Effector CD8-positive, alpha-beta T cell (primary cell): Measurements from ENCODE around the gene ZNF30.
"Not testable (repeated sequence)": the region's sequence is repeated elsewhere in the genome, so short reads cannot be mapped to it uniquely, and the experiment has no call there.

Experiments used
- DNase-seq: peaks from one replicate; lab custom pipeline; 2025; lab: John Stamatoyannopoulos, UW

ZNF30 gene

DNA sequence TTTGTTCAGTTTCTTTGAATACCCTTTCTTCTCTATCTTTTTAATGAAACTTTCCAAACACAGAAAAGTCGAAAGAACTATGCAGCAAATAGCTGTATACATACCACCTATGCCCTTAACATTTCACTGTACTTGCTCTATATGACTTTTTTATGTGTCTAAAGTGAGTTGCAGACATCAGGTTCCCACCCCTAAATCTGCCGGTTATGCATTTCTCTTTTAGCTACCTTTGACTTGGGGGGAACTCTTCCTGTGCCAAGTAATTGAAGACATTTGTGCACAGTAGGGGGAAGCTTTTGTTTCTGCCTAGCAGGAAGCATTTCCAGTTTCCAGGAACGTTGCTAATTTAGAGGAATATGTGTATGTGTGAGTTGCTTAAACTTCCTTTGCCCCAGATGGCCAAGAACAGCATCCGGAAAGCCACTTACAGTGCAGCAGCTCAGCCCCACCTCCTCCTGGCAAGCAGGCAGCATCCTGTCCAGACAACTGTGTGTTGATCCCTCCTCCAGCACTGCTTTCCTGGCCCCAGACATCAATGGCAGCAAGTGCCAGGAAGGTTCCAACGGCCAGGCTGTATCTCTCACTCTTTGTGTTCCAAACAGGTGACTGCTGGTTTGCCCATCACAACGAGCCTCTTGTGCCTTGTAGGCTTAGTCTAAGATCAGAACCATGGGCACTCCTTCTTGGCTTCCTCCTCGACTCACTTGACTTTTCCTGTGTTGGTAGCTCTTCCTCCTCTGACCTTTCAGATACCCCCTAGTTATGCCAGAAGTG lies 58.7 kb downstream of the ZNF30 start:
- DNase-seq, result peak; percentile 5

DNA sequence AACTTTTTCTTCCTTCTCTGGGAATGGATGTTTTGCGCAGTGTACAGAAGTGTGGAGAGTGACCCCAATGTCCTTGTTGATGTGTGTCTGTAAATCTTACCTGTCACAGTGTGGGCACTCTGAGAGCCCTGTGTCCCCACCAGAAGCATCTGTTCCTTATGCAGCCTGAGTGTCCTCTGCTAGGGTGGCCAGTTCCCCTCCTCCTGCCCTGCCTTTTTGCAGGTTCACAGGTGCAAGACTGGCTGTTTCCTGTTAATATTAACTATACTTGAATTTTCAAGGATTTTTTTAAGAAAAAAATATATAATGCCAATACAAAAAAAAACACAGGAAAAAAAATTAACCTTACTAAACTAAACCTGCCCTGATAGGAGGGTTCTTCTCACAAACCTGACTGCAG lies 61.4 kb downstream of the ZNF30 start:
- no peak for DNase-seq

DNA sequence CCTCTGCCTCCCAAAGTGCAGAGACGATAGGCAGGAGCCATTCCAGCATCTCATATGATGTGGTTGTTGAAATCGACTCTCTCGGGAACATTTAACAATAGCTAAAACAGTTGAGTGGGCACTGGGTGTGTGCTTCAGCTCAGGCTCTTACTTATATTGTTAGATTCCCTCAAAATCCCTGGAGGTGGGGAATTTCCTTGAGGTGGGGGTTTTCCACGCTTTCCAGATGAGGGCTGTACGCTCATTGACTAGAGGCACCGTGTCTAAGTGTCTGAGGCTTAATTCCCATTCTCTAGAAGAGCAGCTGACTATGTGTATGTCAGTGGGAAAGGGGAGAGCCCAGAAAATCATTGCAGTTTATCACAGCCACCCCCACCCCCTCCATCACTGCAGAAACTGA lies 62.6 kb downstream of the ZNF30 start:
- DNase-seq, result no peak

DNA sequence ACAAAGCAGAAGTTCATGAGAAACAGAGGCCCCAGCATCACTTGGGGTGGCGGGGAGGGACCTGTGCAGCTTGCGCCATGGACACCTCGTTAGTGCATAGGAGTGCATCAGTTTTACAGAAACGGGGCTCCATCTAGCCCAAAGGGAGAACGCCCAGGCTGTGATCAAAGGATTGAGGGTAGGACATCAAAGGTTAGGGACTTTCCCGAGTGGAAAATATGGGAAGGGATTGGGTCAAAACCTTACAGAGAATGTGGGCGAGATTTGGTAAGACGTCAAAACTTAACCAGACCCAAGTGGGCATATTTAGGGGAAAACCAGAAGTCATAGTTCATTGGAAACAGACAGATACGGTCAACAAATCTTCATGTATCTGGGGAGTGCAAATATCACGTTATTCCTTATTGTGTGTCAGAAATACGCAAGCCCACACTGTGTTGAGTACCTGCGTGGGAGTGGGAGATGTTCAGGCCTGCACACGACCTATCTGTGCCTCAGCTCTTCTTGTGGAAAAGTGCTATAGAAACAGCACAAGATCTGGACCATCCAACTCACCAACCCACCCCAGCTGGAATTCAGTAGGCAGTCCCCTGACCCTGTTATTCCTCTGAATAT lies 64.0 kb downstream of the ZNF30 start:
- no peak for DNase-seq

DNA sequence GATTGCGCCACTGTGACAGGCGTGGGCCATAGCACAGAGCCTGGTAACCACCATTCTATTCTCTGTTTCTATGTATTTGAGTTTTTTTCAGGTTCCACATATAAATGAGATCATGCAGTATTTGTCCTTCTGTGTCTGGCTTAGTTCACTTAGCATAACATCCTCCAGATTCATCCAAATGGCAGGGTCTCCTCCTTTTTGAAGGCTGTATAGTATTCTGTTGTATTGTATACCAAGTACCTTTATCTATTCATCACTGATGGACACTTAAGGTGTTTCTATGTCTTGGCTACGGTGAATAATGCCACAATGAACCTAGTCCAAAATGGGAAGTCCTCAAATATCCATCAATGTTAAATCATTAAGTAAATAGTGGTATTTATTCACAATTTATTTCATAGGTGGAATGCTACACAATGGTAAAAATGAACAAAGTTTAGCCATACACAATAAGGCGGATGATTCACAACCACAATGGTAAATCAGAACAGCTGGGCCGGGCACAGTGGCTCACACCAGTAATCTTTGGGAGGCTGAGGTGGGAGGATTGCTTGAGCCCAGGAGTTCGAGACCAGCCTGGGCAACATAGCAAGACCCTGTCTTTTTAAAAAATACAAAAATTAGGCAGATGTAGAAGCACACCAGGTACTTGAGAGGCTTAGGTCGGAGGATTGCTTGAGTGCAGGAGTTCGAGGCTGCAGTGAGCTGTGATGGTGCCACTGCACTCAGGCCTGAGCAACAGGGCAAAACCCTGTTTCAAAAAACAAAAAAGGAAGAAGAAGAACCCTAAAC lies 65.0 kb downstream of the ZNF30 start:
- DNase-seq, result no peak

- DNase-seq, result not testable (repeated sequence)
These were observed 65.9 kb downstream of the ZNF30 start for GRCh38 chr19:34992582-34992981.

GRCh38 chr19:34994286-34994642 lies 67.6 kb downstream of the ZNF30 start:
- no peak for DNase-seq
